ENCODE data around the gene MAP6. TPM values are rescaled to one million over a fixed set of nuclear protein-coding genes. Genes with fewer than 3 reads are reported as not detected.

The MAP6 gene
- total and polyA plus RNA-seq, 10 of the 15 experiments (the other 5 are each of a cell fraction or from before 2014, with no cell fraction given), result 0.06 to 0.19 (median 0.11) TPM; not detected in 5

DNA sequence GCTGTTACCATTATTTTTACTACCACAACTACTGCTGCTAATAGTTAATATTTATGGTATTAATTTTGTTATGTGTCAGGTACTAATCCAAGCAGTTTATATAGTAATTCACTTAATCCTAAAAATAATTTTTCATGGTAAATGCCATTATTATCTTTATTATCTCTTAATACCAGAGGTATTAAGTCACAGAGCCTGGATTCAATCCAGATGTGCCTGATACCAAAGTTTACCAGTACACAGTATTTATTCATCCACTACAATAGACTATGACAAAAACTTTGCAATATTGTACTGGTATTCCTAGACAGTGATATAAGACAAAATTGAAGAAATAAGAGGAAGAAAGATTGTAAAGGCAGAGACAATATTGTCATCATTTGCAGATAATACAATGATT, 24.5 kb downstream of the MAP6 start:
- FAIRE-seq, result no peak
- Histone ChIP-seq H3K27me3 (replicated peaks in 1 of 2; ENCODE audit: control insufficient read depth in 2 of 2, insufficient read depth in 2 of 2, low read length in 1 of 2) (peaks cover 0 to 1% of the 10 kb centered on the region in 2 experiments; a peak in 2 of 4 replicates), H3K4me1 (ENCODE audit: control insufficient read depth, insufficient read depth, low read length) (peaks cover 4% of the 10 kb centered on the region; the same call in 1 of the 2 replicates), H4K20me1 (ENCODE audit: control insufficient read depth, insufficient read depth) (no peaks in the 10 kb centered on the region), H2AFZ (ENCODE audit: control insufficient read depth, low read depth, low read length) (no peak overlapping the region), H3K27ac (ENCODE audit: control insufficient read depth, insufficient read depth) (no peak overlapping the region), H3K9me3 (replicated peaks; ENCODE audit: control insufficient read depth, insufficient read depth, low read length) (no peaks in the 10 kb centered on the region), H3K4me2 (ENCODE audit: control insufficient read depth, insufficient read depth) (no peak overlapping the region), H3K9ac (ENCODE audit: control insufficient read depth, insufficient read depth, low read length) (no peak overlapping the region), H3K4me3 (no peak overlapping the region), H3K36me3 (ENCODE audit: control insufficient read depth in 2 of 2, insufficient read depth in 2 of 2, low read length in 1 of 2) (no peaks in the 10 kb centered on the region), H3K79me2 (ENCODE audit: control insufficient read depth, insufficient read depth, low read length) (no peaks in the 10 kb centered on the region)
- in situ Hi-C loops (cut with MboI), result no loop called here
- ChIA-PET CTCF (interaction anchor here (0.8 to 1.8 kb wide), 4 partner anchors 14 to 48 kb away, joined by 3 to 6 read pairs (median 4); no protein-coding TSS in a partner anchor), SMC1A (ENCODE audit: uncharacterized antibody, unreplicated experiment) (interaction anchor here (0.8 to 1.0 kb wide), 2 partner anchors 32 to 34 kb away, joined by 3 read pairs; no protein-coding TSS in a partner anchor), POLR2A (interaction anchor here (0.5 kb wide), 1 partner anchor 205 kb away, joined by 3 read pairs; no protein-coding TSS in a partner anchor), RAD21 (ENCODE audit: unreplicated experiment) (no interaction called here)
- TF ChIP-seq ZNF622 (IDR thresholded peaks at IDR 0.05), result no peak
- TF ChIP-seq, protein P1, sequence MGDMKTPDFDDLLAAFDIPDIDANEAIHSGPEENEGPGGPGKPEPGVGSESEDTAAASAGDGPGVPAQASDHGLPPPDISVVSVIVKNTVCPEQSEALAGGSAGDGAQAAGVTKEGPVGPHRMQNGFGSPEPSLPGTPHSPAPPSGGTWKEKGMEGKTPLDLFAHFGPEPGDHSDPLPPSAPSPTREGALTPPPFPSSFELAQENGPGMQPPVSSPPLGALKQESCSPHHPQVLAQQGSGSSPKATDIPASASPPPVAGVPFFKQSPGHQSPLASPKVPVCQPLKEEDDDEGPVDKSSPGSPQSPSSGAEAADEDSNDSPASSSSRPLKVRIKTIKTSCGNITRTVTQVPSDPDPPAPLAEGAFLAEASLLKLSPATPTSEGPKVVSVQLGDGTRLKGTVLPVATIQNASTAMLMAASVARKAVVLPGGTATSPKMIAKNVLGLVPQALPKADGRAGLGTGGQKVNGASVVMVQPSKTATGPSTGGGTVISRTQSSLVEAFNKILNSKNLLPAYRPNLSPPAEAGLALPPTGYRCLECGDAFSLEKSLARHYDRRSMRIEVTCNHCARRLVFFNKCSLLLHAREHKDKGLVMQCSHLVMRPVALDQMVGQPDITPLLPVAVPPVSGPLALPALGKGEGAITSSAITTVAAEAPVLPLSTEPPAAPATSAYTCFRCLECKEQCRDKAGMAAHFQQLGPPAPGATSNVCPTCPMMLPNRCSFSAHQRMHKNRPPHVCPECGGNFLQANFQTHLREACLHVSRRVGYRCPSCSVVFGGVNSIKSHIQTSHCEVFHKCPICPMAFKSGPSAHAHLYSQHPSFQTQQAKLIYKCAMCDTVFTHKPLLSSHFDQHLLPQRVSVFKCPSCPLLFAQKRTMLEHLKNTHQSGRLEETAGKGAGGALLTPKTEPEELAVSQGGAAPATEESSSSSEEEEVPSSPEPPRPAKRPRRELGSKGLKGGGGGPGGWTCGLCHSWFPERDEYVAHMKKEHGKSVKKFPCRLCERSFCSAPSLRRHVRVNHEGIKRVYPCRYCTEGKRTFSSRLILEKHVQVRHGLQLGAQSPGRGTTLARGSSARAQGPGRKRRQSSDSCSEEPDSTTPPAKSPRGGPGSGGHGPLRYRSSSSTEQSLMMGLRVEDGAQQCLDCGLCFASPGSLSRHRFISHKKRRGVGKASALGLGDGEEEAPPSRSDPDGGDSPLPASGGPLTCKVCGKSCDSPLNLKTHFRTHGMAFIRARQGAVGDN (IDR thresholded peaks at IDR 0.05), result no peak
- TF ChIP-seq RFX5 (IDR thresholded peaks at IDR 0.05; ENCODE audit: low read depth, low read length), result no peak
- TF ChIP-seq POU2F2 (IDR thresholded peaks at IDR 0.05; ENCODE audit: borderline replicate concordance, low read depth, low read length), result no peak
- no peak for TF ChIP-seq ZNF217 (IDR thresholded peaks at IDR 0.05)
- TF ChIP-seq SMARCA5 (IDR thresholded peaks at IDR 0.05), result no peak
- TF ChIP-seq, protein P2, sequence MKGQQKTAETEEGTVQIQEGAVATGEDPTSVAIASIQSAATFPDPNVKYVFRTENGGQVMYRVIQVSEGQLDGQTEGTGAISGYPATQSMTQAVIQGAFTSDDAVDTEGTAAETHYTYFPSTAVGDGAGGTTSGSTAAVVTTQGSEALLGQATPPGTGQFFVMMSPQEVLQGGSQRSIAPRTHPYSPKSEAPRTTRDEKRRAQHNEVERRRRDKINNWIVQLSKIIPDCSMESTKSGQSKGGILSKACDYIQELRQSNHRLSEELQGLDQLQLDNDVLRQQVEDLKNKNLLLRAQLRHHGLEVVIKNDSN (IDR thresholded peaks at IDR 0.05; ENCODE audit: borderline replicate concordance, extremely low read length, insufficient read depth, low read depth, low read length), result no peak
- no peak for TF ChIP-seq FOXM1 (IDR thresholded peaks at IDR 0.05; ENCODE audit: low read depth, low read length)
- TF ChIP-seq, protein P3, sequence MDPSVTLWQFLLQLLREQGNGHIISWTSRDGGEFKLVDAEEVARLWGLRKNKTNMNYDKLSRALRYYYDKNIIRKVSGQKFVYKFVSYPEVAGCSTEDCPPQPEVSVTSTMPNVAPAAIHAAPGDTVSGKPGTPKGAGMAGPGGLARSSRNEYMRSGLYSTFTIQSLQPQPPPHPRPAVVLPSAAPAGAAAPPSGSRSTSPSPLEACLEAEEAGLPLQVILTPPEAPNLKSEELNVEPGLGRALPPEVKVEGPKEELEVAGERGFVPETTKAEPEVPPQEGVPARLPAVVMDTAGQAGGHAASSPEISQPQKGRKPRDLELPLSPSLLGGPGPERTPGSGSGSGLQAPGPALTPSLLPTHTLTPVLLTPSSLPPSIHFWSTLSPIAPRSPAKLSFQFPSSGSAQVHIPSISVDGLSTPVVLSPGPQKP (IDR thresholded peaks at IDR 0.05; ENCODE audit: low read depth, low read length), result no peak
- TF ChIP-seq MEF2A (IDR thresholded peaks at IDR 0.05; ENCODE audit: insufficient read depth, low read depth, low read length), result no peak
- no peak for TF ChIP-seq ETV6 (conservative IDR thresholded peaks at IDR 0.05 in 1 of 2, IDR thresholded peaks at IDR 0.05 in 1 of 2; ENCODE audit: borderline replicate concordance in 1 of 2, low read depth in 1 of 2)
- TF ChIP-seq NFYA (IDR thresholded peaks at IDR 0.05; ENCODE audit: borderline replicate concordance, low read depth, low read length), result no peak
- intact Hi-C loops (cut with micrococcal nuclease; ENCODE audit: unreplicated experiment), result no loop called here
- no TSS peak for BruUV-seq (replicated peaks)
- no peak for DNase-seq (ENCODE audit: low read depth, low spot score)
- no peak for ATAC-seq

All from GM12878 (cell line).